Kidney glomerular epithelial cell (primary cell): Measurements from ENCODE around the gene ARID3A.
A peak's percentile ranks its signal among the peaks of the same experiment; 100 is the strongest.

Experiments
- DNase-seq: peaks from one replicate; lab custom pipeline; 2025; lab: John Stamatoyannopoulos, UW

ARID3A gene

DNA sequence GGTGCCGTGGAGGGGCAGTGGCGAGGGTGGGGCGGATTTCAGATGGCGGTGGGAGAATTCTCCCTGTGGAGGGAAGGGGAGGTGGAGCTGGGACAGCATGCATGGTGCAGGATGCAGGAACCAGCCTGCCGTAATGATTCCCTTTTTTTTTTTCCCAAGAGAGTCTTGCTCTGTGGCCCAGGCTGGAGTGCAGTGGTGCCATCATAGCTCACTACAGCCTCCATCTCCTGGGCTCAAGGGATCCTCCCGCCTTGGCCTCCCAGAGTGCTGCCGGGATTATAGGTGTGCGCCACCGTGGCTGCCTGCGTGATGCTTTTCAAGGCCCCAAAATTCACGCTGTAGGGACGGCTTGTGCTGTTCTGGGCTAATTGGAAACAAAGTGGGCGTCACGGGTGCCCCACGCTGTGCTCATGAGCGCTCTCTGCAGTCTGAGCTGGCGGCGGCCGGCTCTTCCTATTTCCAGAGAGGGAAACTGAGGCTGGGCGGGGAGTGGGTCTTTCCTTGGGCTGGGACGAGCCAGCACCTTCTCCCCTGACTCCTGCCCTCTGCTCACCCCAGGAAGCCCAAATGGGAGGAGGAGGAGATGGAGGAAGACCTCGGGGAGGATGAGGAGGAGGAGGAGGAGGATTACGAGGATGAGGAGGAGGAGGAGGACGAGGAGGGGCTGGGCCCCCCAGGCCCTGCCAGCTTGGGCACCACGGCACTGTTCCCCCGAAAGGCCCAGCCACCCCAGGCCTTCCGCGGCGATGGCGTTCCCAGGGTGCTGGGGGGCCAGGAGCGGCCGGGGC lies 6.2 kb downstream of the ARID3A start:
- DNase-seq, result no peak

DNA sequence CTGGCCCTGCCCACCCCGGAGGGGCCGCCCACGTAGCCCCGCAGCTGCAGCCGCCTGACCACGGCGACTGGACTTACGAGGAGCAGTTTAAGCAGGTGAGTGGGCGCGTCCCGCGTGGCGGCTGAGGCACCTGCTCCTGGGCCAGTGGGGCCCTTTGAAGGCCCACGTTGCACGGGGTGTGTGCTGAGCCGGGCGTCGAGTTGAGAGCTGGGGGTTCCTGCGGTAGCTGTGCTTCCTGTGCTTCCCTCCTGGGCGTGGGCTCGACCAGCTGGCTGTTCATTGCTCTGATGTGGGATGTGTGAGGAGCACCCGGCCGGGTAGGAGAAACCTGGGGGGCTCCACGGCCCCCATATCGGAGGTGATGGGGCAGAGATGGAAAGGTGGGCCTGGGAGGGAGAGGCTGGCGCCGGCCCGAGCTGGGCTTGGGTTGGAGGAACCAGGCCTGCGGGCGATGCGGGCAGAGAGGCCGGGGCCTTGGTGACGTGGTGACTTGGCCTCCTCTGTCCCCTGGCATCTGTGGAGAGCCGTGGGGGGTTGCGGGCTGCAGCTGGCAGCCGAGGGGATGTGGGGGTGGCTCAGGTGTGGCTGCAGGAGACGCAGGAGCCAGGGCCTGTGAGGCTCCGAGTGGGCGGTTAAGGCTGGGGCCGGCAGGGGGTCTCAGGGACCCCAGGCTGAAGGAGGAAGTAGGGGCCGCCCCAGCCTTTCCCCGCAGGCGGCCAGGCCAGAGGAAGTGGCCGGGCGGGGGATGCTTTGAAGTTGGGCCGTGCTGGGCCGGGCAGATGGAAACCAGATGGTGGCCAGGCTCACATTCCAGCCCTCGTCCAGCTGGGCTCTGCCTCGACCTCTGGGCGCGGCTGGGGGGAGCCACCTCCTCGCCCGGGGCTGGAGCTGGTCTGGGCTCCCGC lies 7.1 kb downstream of the ARID3A start:
- no peak for DNase-seq

DNA sequence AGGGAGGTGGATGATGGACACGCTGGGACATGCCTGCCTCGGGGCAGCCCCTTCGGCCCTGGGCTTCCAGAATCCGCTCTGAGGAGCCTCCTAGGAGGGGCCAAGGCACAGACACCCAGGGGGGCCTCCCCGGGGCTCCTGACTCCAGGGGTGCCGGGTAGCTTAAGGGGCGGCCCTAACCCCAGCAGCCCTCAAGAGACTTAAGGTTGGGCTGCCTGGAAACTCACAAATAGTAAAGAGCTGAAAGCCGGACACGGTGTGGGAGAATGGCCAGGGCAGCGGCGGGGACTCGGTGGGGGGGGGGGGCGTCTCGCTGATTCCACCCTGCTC lies 7.7 kb downstream of the ARID3A start:
- DNase-seq, result no peak

DNA sequence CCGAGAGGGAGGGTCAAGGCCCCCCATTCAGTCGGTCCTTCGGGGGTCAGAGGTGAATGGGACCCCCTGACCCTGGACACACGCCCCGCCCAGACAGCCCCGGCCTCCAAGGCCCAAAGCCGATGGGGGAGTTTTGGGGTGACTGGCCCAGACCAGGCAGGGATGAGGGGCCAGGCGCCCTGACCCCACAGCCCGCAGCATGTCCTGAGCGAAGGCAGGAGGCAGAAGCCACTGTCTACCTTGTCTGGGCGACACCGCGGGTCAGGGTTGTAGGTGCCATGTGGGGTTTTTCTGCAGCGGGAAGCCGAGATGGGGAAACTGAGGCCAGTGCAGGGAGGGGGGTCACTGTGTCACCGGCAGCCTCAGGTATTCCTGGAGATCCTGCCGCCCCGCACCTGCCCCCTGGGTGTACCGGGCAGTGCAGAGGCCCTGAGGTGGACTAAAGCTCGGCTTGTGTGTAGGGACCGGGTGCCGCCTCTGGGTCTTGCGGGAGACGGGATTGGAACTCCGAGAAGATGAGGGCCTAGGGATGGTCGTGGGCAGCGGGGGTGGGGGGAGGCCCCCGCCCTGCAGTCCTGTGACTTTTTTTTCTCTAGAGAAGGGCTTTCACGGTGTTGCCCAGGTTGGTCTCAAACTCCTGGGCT lies 8.5 kb downstream of the ARID3A start:
- no peak for DNase-seq

DNA sequence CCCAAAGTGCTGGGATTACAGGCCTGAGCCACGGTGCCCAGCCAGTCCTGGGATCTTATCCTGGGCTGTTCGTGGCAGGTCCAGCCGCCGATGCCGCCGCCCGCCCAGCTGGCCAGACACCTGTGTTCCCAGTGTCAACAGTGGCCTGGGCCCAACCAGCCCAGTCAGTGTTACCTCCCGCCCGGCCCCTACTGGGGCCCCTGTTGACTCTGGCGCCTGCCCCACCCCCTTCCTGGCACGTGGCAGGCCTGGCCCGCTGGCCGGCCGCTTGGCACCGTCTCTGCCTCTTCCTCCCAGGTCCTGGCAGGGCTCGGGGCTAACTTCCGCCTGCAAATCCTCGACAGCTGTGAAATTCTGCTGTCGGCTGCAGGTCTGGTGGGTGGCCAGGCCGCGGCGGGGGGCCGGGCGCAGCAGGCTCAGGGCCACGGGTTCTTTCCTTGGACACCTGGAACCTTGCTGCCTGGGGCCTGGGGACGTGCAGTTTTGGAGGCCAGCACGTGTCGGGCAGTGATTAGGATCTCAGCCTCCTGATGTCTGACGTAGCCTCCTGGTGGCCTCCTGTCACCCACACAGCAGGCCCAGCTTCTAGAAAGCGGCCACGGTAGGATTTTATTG lies 9.1 kb downstream of the ARID3A start:
- DNase-seq, result no peak

DNA sequence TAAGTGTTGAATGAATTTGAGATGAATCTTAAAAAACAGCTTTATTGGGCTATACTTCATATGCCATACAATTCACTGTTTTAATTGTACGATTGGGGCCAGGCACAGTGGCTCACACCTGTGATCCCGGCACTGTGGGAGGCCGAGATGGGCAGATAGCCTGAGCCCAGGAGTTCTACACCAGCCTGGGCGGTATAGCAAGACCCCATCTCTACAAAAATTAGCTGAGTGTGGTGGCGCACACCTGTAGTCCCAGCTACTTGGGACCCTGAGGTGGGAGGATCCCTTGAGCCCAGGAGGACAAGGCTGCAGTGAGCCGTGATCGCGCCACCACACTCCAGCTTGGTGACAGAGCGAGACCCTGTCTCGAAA lies 10.3 kb downstream of the ARID3A start:
- no peak for DNase-seq

DNA sequence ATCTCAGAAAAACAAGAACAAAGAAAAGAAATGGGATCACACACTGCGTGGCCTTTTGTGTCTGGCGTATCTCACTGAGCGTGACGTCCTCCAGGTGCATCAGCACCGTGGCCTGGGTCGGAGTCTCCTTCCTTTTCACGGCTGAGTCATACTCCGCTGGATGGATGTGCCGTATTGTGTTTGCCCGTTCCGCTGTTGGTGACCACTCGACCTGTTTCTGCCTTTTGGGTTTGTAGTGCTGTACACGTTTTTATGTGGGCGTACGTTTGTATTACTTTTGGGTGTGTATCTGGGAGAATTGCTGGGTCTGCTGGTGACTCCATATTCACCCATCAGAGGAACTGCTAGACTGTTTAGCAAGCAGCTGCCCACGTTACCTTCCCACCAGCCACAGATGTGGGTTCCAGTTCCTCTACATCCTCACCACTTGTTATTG lies 11.4 kb downstream of the ARID3A start:
- DNase-seq, result no peak

DNA sequence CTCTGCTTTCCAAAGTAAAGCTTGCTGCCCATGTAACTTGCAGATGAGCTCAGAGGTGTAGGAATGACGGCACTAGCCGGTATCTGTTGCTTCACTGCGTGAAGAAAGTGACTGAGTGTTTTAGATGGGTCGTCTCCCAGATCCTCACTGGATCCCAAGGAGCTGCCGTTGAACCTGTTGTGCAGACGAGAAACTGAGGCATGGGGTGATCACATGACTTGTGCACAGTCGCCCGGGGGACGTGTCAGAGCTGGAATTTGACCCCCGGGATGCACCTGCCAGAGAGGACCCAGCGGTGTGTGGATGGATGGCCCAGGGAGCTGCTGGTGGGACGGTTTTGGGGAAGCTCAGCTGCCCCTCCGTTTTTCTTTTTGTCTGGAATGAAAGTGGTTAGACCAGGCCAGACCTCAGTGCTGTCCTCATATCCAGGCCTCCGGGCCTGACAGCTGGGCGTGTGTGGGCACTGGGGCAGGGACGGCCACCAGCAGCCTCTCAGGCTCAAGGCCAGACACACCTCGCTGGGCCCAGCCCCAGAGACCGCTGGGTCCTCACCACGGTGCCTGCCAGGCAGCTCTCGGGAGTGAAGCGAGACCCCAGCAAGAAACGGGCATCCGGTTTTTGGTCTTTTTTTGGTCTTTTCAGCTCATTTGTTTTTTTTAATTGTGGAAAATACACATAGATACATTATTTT lies 12.5 kb downstream of the ARID3A start:
- DNase-seq, result no peak

DNA sequence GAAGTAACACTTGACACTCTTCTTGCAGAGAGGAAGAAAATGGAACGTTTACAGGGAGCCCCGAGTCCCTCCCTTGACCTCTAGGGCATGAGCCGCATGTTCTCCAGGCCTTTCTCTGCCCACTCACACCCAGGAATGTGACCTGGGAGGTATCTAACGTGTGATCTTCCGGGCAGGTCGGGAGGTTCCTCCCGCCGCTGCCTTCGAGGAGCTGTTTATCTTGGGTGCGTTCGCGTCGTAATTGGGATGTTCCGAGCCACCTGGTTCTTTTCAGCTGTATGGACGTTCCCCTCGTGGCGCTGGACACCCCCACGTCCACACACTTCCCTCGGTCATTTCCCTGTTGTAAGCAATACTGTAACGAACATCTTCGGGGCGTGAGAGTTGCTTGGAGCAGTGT lies 13.6 kb downstream of the ARID3A start:
- no peak for DNase-seq

DNA sequence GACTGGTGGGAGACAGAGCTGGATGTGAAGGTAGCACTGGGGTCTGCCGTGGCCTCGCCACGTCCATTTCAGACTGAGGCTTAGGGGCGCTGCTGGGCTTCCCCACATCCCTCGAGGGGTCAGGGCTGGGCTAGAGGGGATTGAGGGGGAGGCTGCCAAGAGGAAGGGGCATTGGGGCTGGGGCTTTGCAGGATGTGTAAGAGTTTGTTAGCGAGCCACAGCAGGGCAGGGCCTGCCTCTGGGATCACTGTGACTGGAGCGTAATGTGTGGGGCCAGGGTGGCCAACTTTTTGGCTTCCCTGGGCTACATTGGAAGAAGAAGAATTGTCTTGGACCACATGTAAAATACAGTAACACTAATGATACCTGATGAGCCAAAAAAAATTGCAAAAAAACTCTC lies 14.1 kb downstream of the ARID3A start:
- DNase-seq, result no peak

DNA sequence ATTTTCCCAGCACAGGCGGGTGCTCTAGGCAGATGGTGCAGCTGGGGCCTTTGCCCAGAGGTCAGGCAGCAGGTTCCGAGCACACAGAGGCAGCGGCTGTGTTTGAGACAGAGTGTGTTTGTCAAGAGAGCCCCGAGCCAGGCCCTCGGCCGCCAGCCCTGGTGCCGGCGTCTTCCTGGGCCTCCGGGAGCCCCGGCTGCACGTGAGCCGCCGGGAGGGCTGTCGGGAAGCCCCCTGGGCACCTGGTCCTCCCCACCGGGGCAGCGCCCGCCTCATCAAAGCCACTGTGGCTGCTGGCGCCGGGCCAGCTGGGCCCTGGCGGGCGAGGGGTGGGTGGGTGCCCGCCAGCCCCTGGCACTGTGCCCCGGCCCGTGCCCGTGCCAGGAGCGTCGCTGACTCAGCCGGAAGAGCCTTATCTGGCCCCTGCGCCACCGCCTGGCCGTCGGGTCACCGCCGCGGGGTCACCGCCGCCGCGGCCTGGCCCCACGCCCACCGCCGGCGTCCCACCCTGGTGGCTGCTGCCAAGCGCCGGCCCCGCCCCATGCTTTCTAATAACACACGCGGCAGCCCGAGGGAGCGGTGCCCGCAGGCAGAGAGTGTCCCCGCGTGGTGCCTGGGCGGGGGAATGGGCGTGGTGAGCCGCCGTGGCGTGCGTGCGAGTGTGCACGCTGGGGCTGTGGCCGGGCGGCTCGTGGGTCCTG lies 14.9 kb downstream of the ARID3A start:
- no peak for DNase-seq

DNA sequence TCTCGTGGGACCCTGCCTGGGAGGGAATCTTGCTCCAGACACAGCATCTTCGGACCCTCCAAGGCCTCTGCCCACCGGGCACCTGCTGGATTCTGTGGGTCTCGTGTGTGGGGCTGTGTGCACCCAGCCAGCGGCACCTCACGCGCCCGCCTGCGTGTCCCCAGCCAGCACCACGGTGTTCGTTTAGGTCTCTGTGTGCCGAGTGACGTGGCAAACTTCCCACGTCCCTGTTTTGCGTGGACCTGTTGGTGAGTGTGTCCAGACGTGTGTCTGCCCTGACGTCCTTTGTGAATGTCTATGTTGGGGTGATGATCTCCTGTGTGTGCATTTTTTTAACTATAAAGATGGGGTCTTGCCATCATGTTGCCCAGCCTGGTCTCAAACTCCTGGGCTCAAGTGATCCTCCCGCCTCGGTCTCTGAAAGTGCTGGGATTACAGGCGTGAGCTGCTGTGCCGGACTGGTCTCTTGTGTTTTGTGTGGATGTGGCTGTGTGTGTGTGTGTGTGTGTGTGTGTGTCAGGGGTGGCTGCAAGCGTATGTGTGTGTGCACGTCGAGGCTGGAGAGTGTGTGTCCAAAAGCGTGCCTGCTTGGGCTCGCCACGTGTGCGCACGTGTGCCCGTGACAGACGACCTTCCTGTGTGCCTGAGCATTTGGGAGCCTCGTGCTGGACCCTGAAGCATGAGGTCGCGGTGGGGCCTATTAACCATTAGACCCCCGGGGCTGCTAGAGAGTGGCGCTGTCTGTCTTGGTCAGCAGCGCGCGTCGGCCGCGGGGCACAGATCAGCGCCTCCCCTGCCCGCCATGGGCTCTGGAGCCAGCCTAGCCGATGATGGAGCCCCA lies 15.7 kb downstream of the ARID3A start:
- DNase-seq, result no peak

DNA sequence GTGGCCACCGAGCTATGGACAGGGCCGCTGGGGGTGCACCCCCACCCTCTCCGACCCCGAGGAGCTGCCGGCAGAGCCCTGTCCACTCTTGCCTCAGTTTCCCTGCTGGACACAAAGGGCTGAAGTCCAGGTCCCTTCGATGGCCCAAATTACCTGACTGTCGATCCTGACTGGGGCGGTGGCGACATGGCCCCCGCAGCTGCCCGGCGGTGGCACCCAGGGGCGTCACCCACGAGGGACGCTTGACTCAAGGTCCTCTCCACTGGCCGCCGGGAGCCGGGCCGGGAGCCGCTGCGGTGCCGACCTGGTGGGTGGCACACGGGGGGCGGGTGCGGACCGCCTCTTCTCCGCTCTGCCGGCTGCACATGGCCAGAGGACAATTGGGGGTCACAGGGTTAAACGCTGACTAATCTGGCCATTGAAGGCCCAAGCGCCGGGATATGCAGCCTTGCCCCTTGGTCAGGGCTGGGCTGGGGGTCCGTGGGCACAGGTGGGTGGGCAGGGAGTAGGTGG lies 16.4 kb downstream of the ARID3A start:
- DNase-seq, result no peak

DNA sequence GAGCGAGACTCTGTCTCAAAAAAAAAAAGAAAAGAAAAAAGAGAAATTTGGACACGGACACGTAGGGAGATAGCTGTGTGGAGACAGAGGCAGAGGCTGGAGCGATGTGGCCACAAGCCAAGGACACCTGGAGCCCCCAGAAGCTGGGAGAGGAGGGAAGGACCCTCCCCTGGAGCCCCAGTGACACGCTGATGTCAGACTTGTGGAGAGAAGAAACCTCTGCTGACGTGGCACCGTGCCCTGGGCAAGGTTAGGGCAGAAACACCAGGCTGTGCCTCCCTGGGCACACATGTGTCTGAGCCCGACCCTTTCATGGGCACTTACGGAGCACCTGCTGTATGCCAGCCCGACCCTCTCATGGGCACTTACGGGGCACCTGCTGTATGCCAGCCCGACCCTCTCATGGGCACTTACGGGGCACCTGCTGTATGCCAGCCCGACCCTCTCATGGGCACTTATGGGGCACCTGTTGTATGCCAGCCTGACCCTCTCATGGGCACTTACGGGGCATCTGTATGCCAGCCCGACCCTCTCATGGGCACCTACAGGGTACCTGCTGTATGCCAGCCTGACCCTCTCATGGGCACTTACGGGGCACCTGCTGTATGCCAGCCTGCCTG lies 17.8 kb downstream of the ARID3A start:
- DNase-seq, result no peak

DNA sequence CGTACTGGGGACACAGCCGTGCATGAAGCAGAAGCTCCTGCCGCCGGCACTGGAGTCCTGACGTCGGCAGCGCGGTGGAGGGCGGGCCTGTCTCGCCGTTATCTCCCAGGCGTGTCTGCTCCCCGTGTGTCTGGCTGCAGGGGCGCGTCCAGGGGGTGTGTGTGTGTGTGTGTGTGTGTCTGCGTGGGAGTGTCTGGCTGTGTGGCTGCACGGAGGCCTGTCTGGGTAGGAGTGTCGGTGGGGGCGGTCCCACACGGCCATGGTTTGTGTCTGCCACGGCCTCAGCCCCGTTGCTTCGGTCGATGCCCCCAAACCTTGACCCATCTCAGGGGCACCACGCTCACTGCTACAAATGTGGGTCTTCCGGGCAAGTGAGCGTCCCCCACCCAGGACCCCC lies 18.3 kb downstream of the ARID3A start:
- DNase-seq, result peak; percentile 70

DNA sequence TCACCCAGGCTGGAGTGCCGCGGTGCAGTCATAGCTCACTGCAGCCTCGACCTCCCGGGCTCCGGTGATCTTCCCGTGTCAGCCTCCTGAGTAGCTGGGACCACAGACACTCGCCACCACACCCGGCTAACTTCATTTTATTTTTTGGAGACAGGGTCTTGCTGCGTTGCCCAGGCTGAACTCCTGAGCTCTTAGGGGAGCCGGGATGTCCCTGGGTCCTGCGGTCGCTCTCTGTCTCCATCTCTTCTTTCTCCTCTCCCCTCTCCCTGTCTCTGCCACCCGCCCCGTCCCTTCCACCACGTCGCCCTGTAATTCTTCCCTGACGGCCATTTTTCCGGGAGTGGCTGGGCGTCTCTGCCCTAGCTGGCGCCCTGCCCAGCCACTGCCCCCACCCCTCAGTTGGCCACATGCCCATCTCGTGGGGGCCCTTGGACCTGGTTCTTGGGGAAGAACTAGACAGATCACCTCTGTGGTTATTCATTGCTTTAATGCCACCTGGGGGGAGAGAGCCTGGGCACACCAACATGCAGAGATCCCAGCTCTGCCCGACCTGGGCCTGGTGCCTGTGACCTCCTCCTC lies 18.9 kb downstream of the ARID3A start:
- DNase-seq, result no peak

DNA sequence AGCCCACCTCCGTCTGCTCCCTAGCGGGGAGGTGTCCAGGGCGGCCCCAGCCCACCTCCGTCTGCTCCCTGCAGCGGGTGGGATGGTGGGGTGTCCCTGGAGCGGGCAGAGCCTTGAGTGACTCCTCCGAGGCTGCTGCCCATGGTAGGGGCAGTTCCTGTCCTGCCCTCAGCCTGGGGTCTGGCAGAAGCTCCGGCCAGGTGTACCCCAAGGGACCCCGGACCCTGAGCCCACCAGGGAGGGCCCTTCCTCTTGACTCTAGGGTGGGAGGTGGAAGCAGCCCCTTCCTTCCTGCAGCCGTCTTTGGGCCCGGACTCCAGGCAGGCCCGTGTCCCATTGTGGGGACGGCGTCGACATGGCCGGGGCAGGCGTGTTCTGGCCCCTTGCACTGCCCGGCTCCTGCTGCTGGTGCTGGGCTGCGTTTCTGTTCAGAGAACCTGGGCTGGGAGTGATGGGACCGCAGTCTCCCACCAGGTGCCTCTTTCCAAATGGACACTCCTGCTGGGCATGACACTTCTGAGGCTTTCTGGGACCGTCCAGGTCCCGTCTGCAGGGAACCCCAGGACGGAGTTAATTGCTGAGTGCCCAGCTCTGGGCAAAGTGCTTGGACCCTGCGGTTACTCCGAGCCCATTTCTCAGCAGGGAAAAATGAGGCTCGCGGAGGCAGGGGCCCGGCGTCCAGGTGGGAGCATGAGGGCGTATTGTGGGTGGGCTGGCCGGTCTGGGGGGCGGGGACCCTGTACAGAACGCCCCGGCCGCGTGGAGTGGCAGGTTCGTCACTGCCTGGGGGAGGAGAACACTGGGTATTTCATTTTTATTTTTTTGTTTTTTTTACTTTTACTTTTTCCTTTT lies 19.8 kb downstream of the ARID3A start:
- no peak for DNase-seq

DNA sequence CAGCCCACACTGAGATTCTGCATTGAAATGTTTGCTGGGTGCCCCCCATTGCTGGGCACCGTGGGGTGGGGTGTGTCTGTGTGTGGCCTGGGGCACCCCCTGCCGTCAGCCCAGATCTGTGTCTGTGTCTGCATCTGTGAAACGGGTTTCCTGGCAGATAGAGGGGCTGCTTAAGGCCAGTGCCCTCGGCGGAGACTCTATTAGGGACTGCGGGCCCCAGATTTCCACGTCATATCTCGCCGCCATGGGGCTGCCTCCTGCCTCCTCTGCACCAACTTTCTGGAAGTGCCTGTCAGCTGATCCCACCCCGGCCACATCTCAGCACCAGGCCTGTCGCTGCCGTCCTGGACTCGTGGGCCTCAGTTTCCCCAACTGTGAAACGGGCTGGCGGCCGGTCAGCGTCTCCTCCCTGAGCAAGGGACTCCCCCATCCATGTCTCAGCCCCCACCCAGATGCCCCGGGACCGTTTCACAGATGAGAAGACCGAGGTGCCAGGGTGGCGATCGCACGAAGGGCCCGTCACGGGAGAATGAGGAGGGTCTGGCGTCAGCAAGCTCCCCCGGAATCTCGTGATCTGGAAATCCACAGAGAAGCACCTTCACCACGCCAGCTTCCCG lies 21.4 kb downstream of the ARID3A start:
- no peak for DNase-seq
